Measurements from ENCODE around the gene FAM151A. TPM values are rescaled to one million over a fixed set of nuclear protein-coding genes. Genes with fewer than 3 reads are reported as not detected.

FAM151A gene
- total and polyA plus RNA-seq, 2 of the 13 experiments (the other 11 are each of a cell fraction or from before 2014, with no cell fraction given) = 0.29 to 3.6 TPM

GRCh38 chr1:54579337-54579781 is 44.0 kb downstream of the FAM151A start (continued):
- no peak for TF ChIP-seq SKIL (CRISPR knock-in tag; IDR thresholded peaks at IDR 0.05; ENCODE audit: borderline replicate concordance)
- no peak for TF ChIP-seq JUNB (CRISPR knock-in tag; IDR thresholded peaks at IDR 0.05; ENCODE audit: borderline replicate concordance)
- no peak for TF ChIP-seq ZC3H13 (CRISPR knock-in tag; IDR thresholded peaks at IDR 0.05)
- no peak for TF ChIP-seq ZBTB21 (CRISPR knock-in tag; IDR thresholded peaks at IDR 0.05)
- TF ChIP-seq ZNF253 (CRISPR knock-in tag; IDR thresholded peaks at IDR 0.05; ENCODE audit: borderline replicate concordance) = no peak
- TF ChIP-seq ZNF674 (CRISPR knock-in tag; IDR thresholded peaks at IDR 0.05; ENCODE audit: low read depth) = no peak
- no peak for TF ChIP-seq ELK4 (CRISPR knock-in tag; IDR thresholded peaks at IDR 0.05; ENCODE audit: borderline replicate concordance)
- TF ChIP-seq THRA (CRISPR knock-in tag; IDR thresholded peaks at IDR 0.05; ENCODE audit: borderline replicate concordance) = peak; percentile 36; the same call in 1 of the 2 replicates
- no peak for TF ChIP-seq ZNF761 (CRISPR knock-in tag; conservative IDR thresholded peaks at IDR 0.05)
- TF ChIP-seq ZNF263 (CRISPR knock-in tag; IDR thresholded peaks at IDR 0.05) = no peak
- TF ChIP-seq KLF16 (CRISPR knock-in tag; IDR thresholded peaks at IDR 0.05) = no peak
- no peak for TF ChIP-seq ZNF839 (CRISPR knock-in tag; IDR thresholded peaks at IDR 0.05; ENCODE audit: borderline replicate concordance)
- TF ChIP-seq SALL2 (CRISPR knock-in tag; IDR thresholded peaks at IDR 0.05) = no peak
- TF ChIP-seq NFKB2 (CRISPR knock-in tag; IDR thresholded peaks at IDR 0.05; ENCODE audit: borderline replicate concordance) = peak; percentile 29; the same call in 1 of the 2 replicates
- no peak for TF ChIP-seq SYNCRIP (IDR thresholded peaks at IDR 0.05; ENCODE audit: insufficient read depth, low read depth, low read length)
- no peak for TF ChIP-seq MED13 (CRISPR knock-in tag; IDR thresholded peaks at IDR 0.05)
- no peak for TF ChIP-seq KLF9 (CRISPR knock-in tag; IDR thresholded peaks at IDR 0.05; ENCODE audit: low read depth)
- TF ChIP-seq SMC3 (IDR thresholded peaks at IDR 0.05; ENCODE audit: low read length) = no peak
- TF ChIP-seq SOX6 (IDR thresholded peaks at IDR 0.05) = no peak
- TF ChIP-seq SOX6 (CRISPR knock-in tag; IDR thresholded peaks at IDR 0.05) = peak; percentile 41
- no peak for TF ChIP-seq ZNF569 (CRISPR knock-in tag; IDR thresholded peaks at IDR 0.05; ENCODE audit: borderline replicate concordance)
- no peak for TF ChIP-seq ZGPAT (CRISPR knock-in tag; IDR thresholded peaks at IDR 0.05)
- TF ChIP-seq PHB2 (IDR thresholded peaks at IDR 0.05; ENCODE audit: partially characterized antibody) = no peak
- TF ChIP-seq AGO2 (optimal IDR thresholded peaks at IDR 0.05; ENCODE audit: low read depth, low read length) = no peak
- TF ChIP-seq SOX13 (IDR thresholded peaks at IDR 0.05) = 0 out of 2 replicates have a peak, but pooled peaks have one; percentile 24
- TF ChIP-seq SOX13 (CRISPR knock-in tag; conservative IDR thresholded peaks at IDR 0.05 in 1 of 2, IDR thresholded peaks at IDR 0.05 in 1 of 2) = peak in 1 of 2 experiments; percentile 40; a peak in 1 of 4 replicates

All from HepG2 (cell line).